Right ventricle myocardium superior (tissue), 1 donor: ENCODE data around the gene KRTAP10-3. TPM values are rescaled to one million over a fixed set of nuclear protein-coding genes. Genes with fewer than 3 reads are reported as not detected.
"Not testable (repeated sequence)": the region's sequence is repeated elsewhere in the genome, so short reads cannot be mapped to it uniquely, and the experiment has no call there.

Source experiments
- ATAC-seq: fragments of 200-7000 bp; cut with Tn5 transposase; one replicate; pipeline ENCODE4 v1.9.1; 2020; ENCODE audit warnings: mild to moderate bottlenecking; ENCODE audit not compliant: poor library complexity
- DNase-seq: peaks from one replicate; pipeline ENCODE4 v3.0.0-alpha.2; 2020
- intact Hi-C: fragments of 100-400 bp; cut with DNase I; formaldehyde crosslinking; loops from one replicate; pipeline ENCODE4 v1.11.2; 2022
- long read RNA-seq: library from polyadenylated mRNA; unstranded; transcript quantifications from one replicate; pipeline ENCODE4 v2.0.0, GENCODE V29; 2021
- total RNA-seq: library from RNA; stranded (reverse); fragmentation: NEBNext Ultra II Directional; extraction: Animal tissue kit (Norgen Biotek cat#: 25700); gene quantifications from one replicate; pipeline ENCODE4 v1.2.1, GENCODE V29; 2021
- donor health status: DM: no; HTN: yes; CAD: no; lungs with severe emphysema.

The KRTAP10-3 gene
- not detected for total RNA-seq
- long read RNA-seq, result 0 reads

GRCh38 chr21:44558695-44559094 lies at the start of gene KRTAP10-3:
KRTAP10-3 (minus strand) TSS chr21:44558795; CDS start chr21:44558715, 80 bp downstream.
- DNase-seq (no peak), ATAC-seq (no peak)
- intact Hi-C loops, result no loop called here

- no peak for ATAC-seq
- no peak for DNase-seq
- intact Hi-C loops, result no loop called here
Measured at GRCh38 chr21:44606495-44606894, 47.9 kb upstream of the KRTAP10-3 start.

GRCh38 chr21:44603911-44604310 lies 45.3 kb upstream of the KRTAP10-3 start:
- DNase-seq, result no peak
- intact Hi-C loops, result no loop called here
- no peak for ATAC-seq

DNA sequence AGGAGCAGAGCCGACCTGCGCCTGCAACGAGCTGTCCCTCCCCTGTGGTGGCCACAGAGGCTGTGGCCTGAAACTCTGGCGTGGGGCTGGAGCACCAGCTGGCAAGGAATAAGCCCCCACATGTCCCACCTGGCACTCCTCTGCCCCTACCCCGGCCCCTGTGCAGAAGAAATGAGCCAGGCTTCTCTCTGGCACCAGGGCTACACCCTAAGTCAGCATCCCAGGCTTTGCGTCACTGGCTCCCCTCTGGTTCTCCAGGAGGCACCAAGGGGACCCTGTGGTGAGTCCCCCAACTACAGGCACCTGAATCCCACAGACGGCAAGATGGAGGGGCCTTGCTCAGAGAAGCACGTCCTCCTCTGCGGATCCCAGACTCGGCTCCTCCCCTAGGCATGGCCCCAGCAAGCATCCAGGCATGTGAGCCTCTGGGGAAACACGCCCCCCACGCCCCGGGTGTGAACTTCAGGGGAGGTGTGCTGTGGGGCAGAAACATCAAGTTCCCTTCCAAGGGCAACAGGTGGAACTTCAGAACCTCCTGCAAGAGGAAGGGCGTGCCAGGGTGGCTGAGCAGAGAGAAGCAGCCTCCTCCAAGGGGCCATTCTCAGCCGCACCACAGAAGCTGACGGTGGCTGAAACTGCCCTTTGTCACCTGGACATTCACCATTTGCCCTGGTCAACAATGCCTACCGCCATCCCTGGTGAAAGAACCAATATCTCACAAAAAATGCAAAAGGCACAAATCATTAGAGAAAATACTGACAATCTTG lies 44.7 kb upstream of the KRTAP10-3 start:
- no peak for ATAC-seq
- intact Hi-C loops, result no loop called here
- DNase-seq, result no peak

DNA sequence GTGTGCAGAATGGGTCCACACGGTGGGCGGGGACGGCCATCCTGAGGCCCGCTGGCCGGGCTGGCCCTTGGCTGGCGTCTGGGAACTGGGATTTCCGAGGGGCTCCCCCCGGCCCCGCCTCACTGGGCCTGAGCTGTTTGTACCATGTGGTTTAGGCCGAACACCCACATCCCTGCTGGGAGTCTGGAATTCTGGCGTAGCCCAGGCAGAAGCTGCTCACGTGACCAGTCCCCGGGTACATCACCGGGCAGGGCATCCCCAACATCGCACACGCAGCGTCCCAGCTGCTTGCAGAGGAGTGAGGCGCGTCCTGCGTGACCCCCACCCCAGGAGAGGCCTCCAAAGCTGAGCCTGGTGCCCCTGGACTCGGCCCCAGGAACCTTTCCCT lies 43.9 kb upstream of the KRTAP10-3 start:
- no peak for ATAC-seq
- DNase-seq, result no peak
- intact Hi-C loops, result no loop called here

DNA sequence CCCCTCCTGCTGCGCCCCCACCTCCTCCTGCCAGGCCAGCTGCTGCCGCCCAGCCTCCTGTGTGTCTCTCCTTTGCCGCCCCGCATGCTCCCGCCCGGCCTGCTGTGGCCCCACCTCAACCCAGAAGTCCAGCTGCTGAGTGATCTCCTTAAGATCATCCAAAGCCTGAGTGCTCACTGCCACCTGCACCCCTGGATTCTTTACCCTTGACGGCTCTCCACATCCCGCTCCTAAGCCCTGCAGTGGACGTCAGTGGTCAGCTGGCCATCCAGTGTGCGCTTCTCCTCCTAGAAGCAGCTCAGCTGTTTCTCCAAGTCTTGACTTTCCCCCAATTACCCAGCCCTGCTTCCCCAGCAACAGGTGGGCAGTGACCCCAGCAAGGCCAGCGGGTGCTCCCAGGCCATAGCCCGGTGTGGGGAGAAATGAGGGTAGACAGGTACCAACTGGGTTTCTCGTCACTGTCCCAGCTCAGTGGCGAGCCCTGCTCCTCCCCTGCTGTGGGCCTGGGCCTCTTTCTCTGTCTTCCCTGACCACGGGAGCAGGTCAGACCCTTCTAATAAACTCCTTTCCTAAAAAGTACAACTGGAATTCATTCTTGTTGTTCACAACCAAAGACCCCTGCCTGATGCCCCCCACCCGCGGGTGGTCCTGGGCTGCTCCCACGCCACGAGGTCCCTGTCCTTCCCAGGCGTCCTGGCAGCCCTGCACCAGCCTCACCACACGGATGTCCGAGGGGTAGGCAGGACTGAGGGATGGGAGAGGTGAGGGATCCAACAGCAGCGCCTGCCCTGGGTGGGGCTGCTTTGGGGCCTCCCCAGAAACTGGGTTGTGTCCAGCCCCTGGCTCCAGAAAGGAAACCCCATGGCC lies 43.2 kb upstream of the KRTAP10-3 start:
- intact Hi-C loops, result no loop called here
- no peak for DNase-seq
- ATAC-seq, result no peak

DNA sequence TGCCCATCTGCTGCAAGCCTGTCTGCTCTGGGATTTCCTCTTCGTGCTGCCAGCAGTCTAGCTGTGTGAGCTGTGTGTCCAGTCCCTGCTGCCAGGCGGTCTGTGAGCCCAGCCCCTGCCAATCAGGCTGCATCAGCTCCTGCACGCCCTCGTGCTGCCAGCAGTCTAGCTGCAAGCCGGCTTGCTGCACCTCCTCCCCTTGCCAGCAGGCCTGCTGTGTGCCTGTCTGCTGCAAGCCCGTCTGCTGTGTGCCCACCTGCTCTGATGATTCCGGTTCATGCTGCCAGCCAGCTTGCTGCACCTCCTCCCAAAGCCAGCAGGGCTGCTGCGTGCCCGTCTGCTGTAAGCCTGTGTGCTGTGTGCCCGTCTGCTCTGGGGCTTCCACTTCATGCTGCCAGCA lies 42.5 kb upstream of the KRTAP10-3 start:
- DNase-seq, intact Hi-C loops: not testable (repeated sequence)

GRCh38 chr21:44600118-44600978 lies 41.8 kb upstream of the KRTAP10-3 start, which contains the start of gene KRTAP10-7:
KRTAP10-7 (plus strand) TSS chr21:44600597; CDS start chr21:44600622, 25 bp downstream.
- DNase-seq, intact Hi-C loops, ATAC-seq: not testable (repeated sequence)

More for the DNA sequence above, 42.5 kb upstream of the KRTAP10-3 start:
- ATAC-seq, result not testable (repeated sequence)

DNA sequence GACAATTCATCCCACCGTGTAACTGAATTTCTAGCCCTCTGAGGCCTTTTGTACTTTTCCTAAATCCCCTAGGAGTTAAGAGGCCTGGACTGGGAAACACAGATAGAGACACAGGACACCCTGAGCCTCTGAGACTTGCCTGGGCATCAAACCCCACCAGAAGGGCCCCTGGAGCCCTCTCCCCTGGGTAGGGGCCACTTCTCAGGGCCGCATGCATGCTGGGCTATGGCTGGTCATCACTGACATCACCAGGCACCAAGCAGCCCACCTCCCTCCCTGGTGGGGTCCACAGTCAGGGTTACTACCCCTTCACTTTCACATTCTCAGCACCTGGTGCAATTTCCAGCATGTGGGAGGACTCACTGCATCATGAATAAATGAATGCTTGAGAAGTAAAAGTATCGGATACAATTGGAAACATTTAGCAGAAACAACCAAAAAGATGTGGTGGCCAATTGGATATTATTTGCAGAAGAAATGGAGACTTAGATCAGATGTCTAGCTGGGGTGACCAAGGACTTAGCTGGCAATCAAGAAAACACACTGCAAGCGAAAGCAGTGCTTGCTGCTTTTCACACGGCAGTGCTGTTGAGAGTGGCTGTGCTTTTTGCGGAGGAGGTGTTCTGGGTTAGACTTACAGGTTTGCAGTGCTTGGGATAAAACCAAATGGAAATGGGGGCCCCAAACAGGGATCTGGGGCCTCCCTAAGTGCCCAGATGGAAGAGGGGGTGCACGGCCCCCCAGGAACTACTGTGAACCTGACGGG lies 40.9 kb upstream of the KRTAP10-3 start:
- ATAC-seq, result no peak
- DNase-seq, result no peak
- intact Hi-C loops, result no loop called here

DNA sequence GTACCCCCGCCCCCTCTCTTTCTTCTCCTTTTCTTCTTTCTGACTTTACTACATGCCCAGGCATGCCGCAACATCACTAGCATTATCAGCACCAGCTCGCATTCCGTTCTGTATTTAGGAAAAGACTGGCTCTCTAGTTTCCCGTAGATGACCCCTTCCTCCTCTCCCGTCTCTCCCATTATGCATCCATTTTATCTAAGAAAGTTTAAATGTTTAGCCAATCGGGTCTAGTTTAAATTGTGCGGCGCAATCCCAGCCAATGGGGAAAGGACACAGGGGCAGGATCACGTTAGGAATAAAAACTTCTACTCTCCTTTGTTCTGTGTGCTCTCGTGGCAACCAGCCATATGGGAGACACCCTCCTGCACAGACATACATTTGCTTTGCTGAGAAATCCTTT lies 39.5 kb upstream of the KRTAP10-3 start:
- ATAC-seq (no peak), DNase-seq (no peak)
- intact Hi-C loops, result no loop called here

DNA sequence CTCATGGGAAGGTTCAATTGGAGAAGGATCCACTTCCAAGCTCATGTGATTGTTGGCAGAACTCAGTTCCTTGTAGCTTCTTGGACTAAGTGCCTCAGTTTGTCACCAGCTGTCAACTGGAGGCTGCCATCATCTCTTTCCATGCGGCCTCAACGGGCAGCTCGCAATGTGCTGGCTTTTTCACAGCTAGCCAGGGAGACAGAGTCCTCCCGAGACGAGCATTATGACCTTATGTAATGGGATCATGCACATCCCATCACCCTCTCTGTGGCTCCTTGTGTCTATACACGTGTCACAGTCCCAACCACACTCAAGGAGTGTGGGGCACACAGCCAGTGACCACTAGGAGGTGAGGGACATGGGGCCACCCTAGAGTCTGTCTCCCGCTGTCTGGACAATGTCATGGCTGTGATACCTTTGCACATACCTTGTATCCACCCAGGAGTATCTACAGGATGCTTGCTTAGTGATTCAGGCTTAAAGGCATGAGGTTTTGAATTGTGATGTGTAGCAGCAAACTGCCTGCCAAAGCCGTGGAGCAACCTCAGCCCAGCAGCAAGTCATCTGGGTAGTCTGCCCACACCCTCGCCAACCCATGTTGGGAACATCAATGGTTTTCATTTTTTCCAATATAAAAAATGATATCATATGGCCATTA lies 37.6 kb upstream of the KRTAP10-3 start:
- DNase-seq (no peak), ATAC-seq (no peak)
- intact Hi-C loops, result no loop called here

- DNase-seq (no peak), ATAC-seq (no peak)
- intact Hi-C loops, result no loop called here
Measured at GRCh38 chr21:44595524-44595923, 36.9 kb upstream of the KRTAP10-3 start.

DNA sequence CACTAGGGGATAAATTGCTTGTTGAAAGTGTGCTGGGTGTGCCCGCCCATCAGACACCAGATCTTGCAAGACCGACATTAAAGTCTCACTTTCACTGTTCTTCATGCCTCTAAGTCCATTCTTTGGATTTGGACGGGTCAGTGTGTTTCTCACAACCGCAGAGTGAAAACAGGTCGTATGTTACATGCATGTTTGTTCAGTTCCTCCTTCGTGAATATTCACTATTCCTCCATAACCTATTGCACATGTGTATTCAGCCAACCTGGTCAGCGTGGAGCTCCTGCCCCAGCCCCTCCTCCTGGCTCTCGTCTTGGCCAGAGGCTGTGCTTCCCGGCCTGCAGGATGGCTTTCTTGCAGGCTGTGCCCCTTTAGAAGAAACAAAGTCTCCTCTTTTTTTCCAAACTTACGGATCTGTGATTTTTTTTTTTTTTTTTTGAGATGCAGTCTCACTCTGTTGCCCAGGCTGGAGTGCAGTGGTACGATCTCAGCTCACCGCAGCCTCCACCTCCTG lies 35.9 kb upstream of the KRTAP10-3 start:
- DNase-seq, result no peak
- intact Hi-C loops, result no loop called here
- ATAC-seq, result no peak

DNA sequence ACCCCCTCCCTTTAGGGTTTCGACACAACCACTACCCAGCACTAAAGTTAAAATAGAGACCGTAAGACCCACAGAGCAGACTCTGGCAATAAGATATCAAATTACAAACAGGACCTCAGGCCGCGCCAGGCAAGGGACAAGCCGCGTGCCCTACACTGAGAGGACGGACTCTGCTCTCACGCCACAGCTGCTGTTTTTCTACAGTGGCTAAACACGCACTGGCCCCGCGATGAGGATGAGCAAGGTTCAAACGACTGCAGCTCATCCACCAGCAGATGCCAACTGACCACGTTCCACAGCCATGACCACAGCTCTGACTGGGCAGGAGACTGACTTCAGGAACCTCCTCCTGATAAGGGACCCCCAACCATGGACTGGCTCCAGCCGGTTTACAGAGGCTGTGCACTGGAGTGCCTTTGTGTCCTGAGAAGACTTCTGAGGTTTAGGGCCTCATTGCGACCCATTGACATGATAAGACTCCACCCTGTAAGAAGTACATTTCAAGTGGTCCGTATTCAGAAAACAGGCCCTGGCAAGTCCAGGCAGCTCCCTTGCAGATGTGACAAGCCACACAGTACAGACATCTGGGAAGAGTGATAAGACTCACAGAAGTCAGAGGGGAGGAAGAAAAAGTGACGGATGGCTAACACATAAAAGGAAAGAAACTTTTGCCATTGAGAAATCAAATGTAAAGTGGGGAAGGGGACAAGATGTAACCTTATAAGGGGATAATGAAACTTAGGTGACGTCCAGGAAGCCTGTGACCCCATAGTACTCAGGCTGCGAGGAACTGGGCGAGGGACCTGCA lies 35.2 kb upstream of the KRTAP10-3 start:
- ATAC-seq, result no peak
- DNase-seq, result no peak
- intact Hi-C loops, result no loop called here

GRCh38 chr21:44592446-44593311 lies 34.1 kb upstream of the KRTAP10-3 start, which contains the start of gene KRTAP10-6:
KRTAP10-6 (minus strand) TSS chr21:44592505; CDS start chr21:44592484, 21 bp downstream.
- intact Hi-C loops, result no loop called here
- no peak for ATAC-seq
- DNase-seq, result no peak

- DNase-seq, ATAC-seq, intact Hi-C loops: not testable (repeated sequence)
Measured at GRCh38 chr21:44591801-44592130, 33.2 kb upstream of the KRTAP10-3 start.
